GM10248 (cell line): ENCODE measurements around the gene GET4.

ENCODE experiments used
- CTCF ChIA-PET: fragments of 300-600 bp; sonication (Branson Sonifier 250); formaldehyde crosslinking; extraction: SDS; loops from one replicate; lab custom pipeline; 2021; ENCODE audit warnings: antibody characterized with exemption; lab: Yijun Ruan, JAX
- POLR2A ChIA-PET: fragments of 350-650 bp; sonication (Branson Sonifier 250); formaldehyde crosslinking; extraction: SDS; loops from one replicate; lab custom pipeline; 2020; ENCODE audit warnings: antibody characterized with exemption; lab: Yijun Ruan, JAX
- DNase-seq: peaks from one replicate; pipeline ENCODE4 v3.0.0; 2012; ENCODE audit errors: extremely low spot score
- CTCF ChIP-seq: IDR thresholded peaks from 2 replicates; pipeline ENCODE4 v1.5.1; 2012; ENCODE audit warnings: mild to moderate bottlenecking, low read depth; ENCODE audit errors: extremely low read depth, missing control alignments, control extremely low read depth

GET4 gene

DNA sequence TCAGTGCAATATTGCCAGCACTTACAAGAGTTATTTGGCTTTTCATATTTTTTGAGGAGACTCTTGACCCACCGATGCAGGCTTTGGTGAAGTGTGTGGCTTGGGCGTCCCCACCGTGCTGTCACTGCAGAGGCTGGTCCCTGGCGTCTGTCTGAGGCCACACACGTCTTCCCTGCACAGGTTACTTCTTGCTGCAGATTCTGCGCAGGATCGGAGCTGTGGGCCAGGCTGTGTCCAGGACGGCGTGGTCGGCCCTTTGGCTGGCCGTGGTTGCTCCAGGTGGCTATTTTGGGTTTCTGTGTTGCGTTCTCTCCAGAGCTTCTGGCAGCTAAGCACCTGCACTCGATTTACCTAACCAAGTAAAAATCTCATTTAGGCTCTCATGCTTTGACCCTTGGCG lies 25.1 kb upstream of the GET4 start:
- TF ChIP-seq CTCF = no peak
- DNase-seq = no peak
- CTCF ChIA-PET = interaction anchor here (2.2 kb wide), 1 partner anchor 22 kb away, joined by 8 read pairs; no protein-coding TSS in a partner anchor
- POLR2A ChIA-PET = no interaction called here

DNA sequence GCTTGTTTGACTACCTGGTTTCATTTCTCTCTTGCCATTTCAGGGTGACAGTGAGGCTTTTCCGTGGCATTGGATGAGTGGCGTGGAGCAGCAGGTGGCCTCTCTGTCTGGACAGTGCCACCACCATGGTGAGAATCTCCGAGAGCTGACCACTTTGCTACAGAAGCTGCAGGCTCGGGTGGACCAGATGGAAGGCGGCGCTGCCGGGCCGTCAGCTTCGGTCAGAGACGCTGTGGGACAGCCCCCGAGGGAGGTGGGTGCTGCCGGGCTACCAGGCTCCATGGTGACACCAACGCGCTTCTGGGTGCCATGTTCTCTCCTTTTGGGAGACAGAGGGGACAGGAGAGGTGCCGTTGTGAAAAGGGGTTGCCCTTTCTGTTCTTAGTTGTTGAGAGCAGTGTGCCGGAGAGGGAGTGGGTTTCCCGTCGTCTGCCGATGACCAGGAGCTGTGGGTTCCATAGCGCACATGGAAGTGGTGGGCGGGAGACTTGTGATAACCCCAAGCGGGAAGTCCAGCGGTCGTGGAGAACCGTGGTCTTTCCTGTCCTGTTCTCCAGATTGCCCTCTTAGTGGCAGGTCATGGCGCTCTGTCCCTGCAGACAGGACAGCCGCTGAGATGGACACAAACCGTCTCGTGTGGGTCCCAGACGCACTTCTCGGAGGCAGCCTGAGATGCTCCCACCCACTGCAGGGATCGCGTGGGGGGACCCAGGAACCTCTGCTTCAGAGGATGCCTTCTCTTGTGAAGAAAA lies 22.8 kb upstream of the GET4 start:
- no peak for DNase-seq
- ChIA-PET CTCF (interaction anchor here (1.8 to 2.2 kb wide), 2 partner anchors 10 to 20 kb away, joined by 4 to 8 read pairs; no protein-coding TSS in a partner anchor), POLR2A (no interaction called here)
- no peak for TF ChIP-seq CTCF

DNA sequence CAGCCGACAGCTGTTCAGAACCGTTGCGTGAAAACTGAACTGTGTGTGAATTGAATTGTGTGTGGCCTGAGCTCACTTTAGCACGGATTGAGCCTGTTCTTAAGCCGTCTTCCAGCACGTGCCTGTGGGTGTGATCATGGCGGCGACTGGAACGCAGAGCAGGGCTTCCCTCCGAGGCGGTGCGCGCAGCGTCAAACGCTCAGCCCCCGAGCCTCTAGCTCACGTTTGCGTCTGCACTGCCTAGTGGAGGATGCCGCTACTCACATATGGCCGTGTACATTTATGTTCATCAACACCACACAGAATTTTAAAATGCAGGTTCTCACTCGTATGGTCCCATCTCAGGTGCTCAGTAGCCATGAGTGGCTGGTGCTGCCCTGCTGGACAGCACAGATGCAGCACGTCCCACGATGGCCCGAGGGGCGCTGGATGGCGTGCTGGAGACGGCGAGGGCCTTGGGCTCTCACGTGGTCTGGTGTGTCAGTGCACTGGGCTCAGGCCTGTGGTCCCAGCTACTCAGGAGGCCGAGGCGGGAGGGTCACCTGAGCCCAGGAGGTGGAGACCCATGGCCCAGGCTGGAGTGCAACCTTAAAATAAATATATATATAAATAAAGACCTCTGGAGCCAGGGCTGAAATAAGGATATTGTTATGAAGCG lies 22.1 kb upstream of the GET4 start:
- POLR2A ChIA-PET = no interaction called here
- CTCF ChIA-PET = no interaction called here
- no peak for TF ChIP-seq CTCF
- DNase-seq = no peak

DNA sequence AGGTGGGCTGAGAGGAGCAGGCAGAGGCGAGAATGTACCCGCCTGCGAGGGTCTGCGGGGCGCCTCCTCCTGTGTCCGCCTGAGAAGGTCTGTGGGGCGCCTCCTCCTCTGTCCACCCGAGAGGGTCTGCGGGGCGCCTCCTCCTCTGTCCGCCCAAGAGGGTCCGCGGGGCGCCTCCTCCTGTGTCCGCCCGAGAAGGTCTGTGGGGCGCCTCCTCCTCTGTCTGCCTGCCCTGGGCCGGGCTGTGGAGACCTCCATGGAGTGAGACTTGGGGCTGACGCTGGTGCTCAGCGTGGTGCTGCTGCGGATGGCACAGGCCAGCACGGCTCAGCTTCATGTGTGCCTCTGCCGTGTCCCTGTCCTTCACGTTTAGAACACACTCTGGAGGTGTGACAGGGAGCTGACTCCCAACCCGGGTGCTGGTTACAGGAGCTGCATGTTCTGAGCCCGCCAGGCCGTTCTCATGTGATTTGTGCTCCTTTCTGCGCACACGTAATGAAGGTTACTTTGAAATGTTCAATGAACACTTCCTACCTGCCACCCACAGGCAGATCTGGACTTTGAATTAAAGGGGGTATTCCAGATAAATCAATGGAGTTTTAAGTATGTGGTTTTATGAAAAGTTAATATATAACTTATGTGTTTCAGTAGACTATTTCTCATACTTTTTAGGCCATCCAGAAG lies 20.5 kb upstream of the GET4 start:
- no peak for TF ChIP-seq CTCF
- no peak for DNase-seq
- ChIA-PET CTCF (interaction anchor here (0.7 kb wide), 1 partner anchor 68 kb away, joined by 3 read pairs; no protein-coding TSS in a partner anchor), POLR2A (no interaction called here)

GRCh38 chr7:856444-857095 lies 19.8 kb upstream of the GET4 start:
- POLR2A ChIA-PET = no interaction called here

More at GRCh38 chr7:856444-857095, 19.8 kb upstream of the GET4 start:
- DNase-seq = no peak
- no peak for TF ChIP-seq CTCF
- CTCF ChIA-PET = interaction anchor here (2.3 kb wide), 1 partner anchor 17 kb away, joined by 11 read pairs; no protein-coding TSS in a partner anchor
